Stimulated activated CD4-positive, alpha-beta T cell treated with anti-CD3 and anti-CD28 coated beads, Interleukin-12 subunit alpha, Interleukin-12 subunit beta, amount 100 ng/mL, for 48 hours (primary cell): Measurements from ENCODE around the gene ZNF185.

ENCODE experiments used
- DNase-seq, 3 donors: peaks; one replicate each; pipeline ENCODE4 v3.0.0-alpha.2; 2020; ENCODE audit warnings: low read depth in 2 of 3, low spot score in 1 of 3

The ZNF185 gene

GRCh38 chrX:152897222-152898131 lies at the start of gene ZNF185:
ZNF185 (plus strand) TSS chrX:152898067; CDS start chrX:152914490, 16,423 bp downstream.
- DNase-seq, result no peak

DNA sequence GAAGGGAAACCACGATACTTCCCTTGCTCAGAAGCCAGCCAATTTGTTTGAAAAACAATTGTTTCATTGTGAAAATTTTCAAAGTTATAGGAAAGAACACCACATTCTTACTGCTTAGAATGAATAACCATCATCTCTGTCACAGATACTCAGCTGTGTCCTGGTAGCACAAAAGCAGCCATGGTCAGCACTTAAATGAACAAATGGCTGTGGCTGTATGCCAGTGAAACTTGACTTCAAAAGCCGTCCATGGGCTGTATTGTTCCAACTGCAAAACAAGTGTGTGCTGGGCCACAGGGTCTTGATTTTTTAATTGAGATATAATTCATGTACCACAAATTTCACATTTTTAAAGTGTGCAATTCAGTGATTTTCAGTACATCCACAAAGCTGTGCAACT lies 47.4 kb upstream of the ZNF185 start:
- no peak for DNase-seq

DNA sequence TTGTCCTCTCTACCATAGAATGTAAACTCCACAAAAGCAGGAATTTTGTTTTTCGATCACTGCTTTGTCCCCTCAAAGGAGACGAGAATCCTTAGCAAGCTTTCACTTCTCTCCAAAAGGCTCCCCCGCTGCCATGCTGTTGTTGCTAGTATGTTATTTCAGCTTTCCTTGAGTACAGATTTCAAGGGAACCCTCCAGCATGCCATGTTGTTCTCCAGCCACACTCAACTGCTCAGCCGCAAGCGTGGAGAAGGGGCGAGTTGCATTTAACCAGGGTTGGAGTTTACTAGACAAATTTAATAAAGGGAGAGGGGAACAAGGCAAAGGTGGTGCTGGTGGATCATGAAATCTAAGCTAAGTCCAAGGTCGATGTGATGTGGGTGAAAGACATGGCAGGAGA lies 43.9 kb upstream of the ZNF185 start:
- no peak for DNase-seq

- no peak for DNase-seq
Measured at GRCh38 chrX:152861116-152861515, 36.8 kb upstream of the ZNF185 start.

DNA sequence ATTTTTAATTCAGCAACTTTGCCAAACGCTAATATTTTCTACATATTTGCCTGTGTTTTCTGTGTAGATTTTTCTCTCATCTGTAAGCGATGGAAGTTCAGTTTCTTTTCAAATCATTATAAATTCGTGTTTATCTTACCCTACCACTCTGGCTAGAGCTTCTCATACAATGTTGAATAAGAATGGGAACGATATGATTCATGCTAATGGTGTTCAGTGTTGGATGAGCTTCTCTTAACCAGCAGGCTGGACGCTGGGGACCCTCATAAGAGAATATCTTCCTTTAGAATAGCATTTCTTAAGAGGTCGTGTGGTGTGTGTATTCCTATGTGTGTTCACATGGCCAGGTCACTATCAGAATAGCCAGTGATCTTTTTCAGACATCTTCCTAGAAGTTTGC lies 36.0 kb upstream of the ZNF185 start:
- no peak for DNase-seq

DNA sequence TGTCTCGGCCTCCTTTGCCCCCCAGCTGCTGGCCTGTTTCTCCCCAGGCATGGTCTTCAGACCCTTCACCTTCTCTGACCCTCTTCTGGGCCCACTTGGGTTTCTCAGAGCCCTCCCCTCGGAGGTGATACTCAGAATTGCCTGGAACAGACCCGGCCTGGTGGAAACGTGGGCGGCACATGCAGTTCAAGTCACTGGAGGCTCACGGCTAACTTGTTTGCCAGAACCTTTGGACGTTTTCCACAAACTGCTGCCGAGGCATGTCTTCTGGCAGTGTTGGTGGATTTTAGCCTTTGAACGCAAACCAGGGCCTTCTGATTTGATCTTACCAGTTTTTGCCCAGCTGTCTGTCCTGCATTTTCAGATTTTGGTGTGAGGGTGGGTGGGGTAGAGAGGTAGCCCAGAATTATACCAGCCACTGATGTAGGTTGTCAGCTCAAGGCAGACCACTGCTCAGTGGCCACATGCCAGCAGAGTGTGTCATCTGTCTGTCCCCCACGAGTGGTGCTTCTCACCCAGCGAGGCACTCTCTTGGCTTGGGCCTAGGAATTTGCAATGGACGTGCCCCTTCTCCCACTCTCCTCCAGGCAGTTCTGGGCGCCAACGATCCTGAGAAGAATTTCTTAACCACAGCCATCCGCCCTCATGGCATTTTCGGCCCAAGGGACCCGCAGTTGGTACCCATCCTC lies 32.5 kb upstream of the ZNF185 start:
- no peak for DNase-seq

DNA sequence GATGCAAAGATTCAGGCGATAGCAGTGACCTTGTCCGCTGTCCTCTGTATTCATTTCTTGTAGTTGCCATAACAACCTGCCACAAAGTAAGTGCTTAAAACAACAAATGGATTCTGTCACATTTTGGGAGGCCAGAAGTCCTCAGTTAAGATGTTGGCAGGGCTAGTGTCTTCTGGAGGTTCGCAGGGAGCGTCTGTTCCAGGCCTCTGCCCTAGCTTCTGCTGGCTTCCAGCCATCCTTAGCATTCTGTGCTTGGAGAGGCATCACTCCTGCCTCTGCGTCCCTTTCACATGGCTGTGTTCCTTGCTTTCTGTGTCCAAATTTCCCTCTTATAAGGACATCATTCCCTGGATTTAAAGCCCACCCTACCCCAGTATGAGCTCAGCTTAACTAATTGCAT lies 31.5 kb upstream of the ZNF185 start:
- DNase-seq, result no peak

- no peak for DNase-seq
Measured at GRCh38 chrX:152869972-152870371, 27.9 kb upstream of the ZNF185 start.

GRCh38 chrX:152871260-152871659 lies 26.6 kb upstream of the ZNF185 start:
- no peak for DNase-seq

GRCh38 chrX:152872522-152872921 lies 25.3 kb upstream of the ZNF185 start:
- DNase-seq, result no peak

DNA sequence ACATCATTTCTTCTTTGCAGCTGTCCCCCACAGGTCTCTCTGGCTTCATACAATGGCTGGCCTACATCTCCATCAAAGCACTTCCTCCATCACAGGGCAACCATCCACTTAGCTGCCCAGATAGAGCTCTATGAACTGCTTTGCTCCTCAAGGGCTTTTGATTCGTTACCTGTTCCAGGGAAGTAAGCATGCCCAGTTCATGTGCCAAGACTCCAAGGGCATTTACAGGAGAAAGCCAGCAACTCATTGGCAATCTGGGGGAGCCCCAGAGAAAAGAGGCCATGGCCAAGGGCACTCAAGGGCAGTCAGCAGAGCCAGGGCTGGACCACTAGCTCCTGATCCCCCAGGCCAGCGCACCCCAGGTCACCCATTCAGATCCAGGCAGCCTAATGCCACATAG lies 24.5 kb upstream of the ZNF185 start:
- no peak for DNase-seq

DNA sequence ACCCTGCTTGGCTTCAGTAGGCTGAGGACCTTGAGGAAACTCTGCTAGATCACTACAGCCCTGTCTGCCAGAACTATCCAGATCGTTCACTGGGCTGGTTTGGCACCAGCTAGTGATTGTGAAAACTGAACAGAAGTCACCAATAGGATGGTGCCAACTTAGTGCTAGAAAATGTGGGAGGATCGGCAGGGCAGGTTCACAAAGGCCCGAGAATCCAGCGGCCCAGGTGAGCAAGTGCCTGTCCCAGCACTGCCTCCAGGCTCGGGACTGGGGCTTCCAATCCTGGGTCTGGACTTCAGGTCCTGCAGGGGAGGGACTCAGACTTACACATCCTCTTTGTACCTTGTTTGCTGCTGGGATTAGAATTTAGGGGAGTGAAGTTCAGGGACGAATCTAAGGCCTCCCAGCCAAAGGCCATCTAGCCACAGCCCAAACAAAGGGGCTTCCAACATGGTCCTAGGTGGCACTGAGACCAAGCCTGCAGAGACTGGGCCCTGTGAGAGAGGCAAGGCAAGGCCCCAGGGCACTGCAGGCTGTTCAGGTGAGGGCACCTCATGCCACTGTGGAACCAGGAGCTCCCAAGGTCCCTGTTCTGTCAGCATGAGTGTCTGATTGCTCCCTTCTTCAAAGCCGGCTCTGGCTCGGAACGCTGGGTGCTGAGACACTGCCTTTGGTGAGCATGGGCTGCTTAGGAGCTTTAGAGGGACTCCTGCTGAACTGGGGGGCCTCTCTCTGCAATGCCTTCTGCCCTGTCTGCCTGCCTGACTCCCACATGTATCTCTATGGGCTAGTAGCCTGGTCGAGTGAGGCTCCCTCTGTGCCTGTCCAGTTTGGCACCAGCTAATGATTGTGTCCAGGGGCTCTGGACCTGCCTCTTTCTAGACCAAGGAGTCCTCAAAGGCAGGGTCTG lies 20.7 kb upstream of the ZNF185 start:
- no peak for DNase-seq

DNA sequence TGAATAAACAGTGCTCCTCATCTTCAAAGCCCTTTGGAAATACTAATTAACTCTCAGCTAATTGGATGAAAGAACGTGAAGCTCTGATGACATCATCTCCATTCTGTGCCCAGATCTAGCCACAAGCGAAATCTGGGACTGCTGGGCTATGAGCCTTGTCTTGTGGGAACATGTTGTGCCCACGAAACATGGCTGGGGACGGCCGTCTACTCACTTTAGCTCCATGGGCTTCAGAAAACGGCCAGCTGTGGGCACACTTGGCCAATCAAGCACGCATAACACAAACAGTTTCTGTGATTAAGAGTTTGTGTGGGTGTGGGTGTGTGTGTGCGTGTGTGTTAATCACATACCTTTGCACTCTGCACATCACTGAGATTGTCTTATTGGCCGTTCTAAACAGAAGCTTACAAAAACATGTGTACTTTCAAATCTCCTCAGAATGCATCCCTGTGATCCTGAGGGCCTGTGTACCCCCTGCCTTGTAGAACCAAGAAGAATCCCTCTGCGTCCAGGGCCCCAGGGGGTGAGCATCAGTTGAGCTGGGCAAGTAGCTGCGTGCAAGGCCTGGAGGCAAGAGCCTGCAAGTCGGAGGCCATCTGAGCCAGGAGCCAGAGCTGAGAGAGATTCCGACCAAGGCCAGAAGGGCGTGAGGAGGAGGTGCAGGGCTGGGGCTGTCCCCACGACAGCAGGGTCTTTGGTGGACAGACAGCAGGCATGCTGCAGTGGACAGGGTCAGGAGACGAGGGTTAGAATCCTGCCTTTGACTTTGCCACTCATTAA lies 18.7 kb upstream of the ZNF185 start:
- DNase-seq, result no peak

DNA sequence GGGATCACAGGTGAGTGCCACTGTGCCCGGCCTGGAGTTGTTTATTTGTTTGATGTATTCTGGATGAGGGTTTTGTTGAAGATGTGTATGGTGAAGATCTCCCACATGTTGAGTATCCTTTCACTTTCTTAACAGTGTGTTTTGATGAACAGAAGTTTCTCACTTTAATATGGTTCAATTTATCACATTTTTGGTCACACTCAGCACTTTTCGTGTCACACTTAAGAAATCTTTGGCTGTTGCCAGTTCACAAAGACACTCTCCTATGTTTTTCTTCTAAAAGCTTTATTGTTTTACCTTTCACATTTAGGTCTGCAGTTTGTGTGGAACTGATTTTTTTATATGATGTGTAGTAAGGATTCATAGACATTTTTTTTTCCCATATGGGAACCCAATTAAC lies 16.6 kb upstream of the ZNF185 start:
- DNase-seq, result no peak

GRCh38 chrX:152884171-152884570 lies 13.7 kb upstream of the ZNF185 start:
- no peak for DNase-seq

GRCh38 chrX:152886716-152887115 lies 11.2 kb upstream of the ZNF185 start:
- DNase-seq, result no peak

- no peak for DNase-seq
Measured at GRCh38 chrX:152892499-152892898, 5.4 kb upstream of the ZNF185 start.

DNA sequence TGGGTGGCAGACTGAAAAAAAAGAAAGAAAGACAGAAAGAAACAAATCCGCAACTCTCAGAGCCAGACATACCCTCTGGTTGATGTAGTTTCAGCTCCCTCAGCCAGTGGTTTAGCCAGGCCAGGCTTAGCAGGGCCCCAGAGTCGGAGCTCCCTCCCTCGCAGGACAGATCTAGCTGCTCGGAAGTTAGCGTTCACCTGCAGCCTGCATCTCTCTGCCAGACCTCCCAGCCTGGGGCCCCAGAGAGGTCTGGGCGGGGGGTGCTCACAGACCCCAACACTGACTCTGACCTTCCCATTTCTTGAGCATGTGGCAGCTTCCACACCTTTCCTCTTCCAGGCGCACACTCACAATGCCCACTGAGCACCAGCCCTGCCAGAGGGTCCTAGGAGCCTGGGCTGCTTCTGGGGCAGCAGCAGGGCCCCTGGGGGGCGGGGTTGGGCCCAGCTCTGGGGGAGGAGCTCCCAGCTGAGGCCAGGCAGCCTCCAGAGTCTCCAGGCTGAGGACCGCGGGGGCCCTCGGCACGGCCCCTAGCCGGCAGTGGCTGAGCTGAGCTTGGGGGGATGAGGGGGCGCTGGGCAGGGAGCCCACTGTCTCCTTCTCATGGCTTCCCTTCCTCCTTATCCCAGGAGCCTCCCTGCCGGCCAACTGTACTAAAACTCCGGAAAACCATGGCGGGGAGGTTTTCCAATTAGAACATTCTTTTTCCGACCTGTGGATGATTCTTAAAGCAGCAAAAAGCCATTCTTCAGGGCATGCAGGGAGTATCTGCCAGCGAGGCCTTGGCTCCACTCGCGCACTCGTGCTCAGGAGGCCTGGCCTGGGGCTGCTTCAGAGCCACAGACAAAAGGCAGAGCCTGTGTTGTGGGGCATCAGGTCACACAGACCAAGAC lies 4.6 kb upstream of the ZNF185 start:
- DNase-seq, result no peak

DNA sequence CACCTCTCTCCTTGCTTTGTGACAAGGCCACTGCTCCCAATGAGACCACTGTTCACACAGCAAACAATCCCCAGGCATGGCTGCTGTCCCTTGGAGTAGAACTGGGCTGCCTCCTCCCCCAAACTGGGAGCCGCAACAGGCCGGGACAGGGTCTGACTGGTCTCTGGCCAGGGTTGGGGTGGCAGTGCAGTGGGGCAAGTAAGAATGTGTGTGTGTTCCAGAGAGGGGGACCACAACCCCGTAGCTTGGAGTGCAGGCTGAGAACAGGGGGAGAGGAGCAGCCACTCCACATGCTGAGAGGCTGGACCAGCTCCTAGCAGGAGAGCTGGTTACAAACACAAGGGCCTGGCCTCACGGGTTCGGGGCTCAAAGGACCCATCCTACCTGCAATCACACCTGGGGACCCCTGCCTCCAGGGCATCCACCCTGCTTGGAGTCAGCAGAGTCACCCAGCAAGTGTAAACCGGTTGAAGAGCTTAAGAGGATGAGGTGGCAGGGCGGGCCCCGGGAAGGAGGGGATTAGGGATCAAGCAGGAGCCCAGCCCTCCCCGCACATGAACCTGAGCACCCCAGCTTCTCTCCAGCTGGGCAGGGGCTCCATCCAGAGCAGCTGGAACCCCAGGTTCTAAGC lies 3.8 kb upstream of the ZNF185 start:
- DNase-seq, result no peak
